Peyer's patch (tissue), 4 donors: ENCODE measurements around the gene WWOX. TPM values are rescaled to one million over a fixed set of nuclear protein-coding genes. Genes with fewer than 3 reads are reported as not detected.

Experiments
- DNase-seq, 3 donors: peaks; one replicate each; pipeline ENCODE4 v3.0.0-alpha.2; 2017 to 2019
- H3K27ac ChIP-seq, 4 donors: fragments of 200-600 bp; sonication (generic); one replicate each; pipeline ENCODE4 v1.5.1; 2016 to 2019
- H3K27me3 ChIP-seq, 2 donors: fragments of 200-600 bp; sonication (generic); one replicate each; pipeline ENCODE4 v1.5.1; 2019
- H3K36me3 ChIP-seq, 3 donors: fragments of 200-600 bp; sonication (generic); one replicate each; pipeline ENCODE4 v1.5.1; 2016 to 2019
- H3K4me1 ChIP-seq, 4 donors: fragments of 200-600 bp; sonication (generic); one replicate each; pipeline ENCODE4 v1.5.1; 2016 to 2019
- H3K4me3 ChIP-seq, 4 donors: fragments of 200-600 bp; sonication (generic); 1 replicate in 3 of 4; 2 replicates in 1 of 4; pipeline ENCODE4 v1.5.1; 2016 to 2019; ENCODE audit warnings: mild to moderate bottlenecking in 1 of 4
- H3K9me3 ChIP-seq, 4 donors: fragments of 200-600 bp; sonication (generic); one replicate each; pipeline ENCODE4 v1.5.1; 2016 to 2019; ENCODE audit warnings: mild to moderate bottlenecking in 1 of 4
- POLR2A ChIP-seq, 2 donors: fragments of 450-650 bp; IDR thresholded peaks; one replicate each; pipeline ENCODE4 v1.5.1; 2017; ENCODE audit warnings: antibody characterized with exemption in 2 of 2, mild to moderate bottlenecking in 2 of 2, moderate library complexity in 2 of 2
- total RNA-seq, 4 donors: library from RNA; depleted of rRNA; stranded (reverse); fragments of >200 nt; gene quantifications; one replicate each; pipeline ENCODE4 v1.1.0, GENCODE V29; 2016
- TF ChIP-seq, protein P1 (sequence below), 6 experiments: fragments of 450-650 bp in 4 of 6; fragments of 200-600 bp in 2 of 6; sonication (generic) in 1 of 6; IDR thresholded peaks; one replicate each; pipeline ENCODE4 v1.5.1; 2017 to 2019; ENCODE audit warnings: antibody characterized with exemption in 6 of 6, mild to moderate bottlenecking in 3 of 6, moderate library complexity in 1 of 6

WWOX gene
- total RNA-seq, 4 donors from 2014 or later, result 17.3 to 197 (median 57.5) TPM

GRCh38 chr16:79182616-79183015 lies 1083.2 kb downstream of the WWOX start:
- no peak overlapping the region for H3K27ac ChIP-seq
- DNase-seq, result no peak
- no peak for TF ChIP-seq POLR2A (IDR thresholded peaks at IDR 0.05)
- TF ChIP-seq, protein P1, sequence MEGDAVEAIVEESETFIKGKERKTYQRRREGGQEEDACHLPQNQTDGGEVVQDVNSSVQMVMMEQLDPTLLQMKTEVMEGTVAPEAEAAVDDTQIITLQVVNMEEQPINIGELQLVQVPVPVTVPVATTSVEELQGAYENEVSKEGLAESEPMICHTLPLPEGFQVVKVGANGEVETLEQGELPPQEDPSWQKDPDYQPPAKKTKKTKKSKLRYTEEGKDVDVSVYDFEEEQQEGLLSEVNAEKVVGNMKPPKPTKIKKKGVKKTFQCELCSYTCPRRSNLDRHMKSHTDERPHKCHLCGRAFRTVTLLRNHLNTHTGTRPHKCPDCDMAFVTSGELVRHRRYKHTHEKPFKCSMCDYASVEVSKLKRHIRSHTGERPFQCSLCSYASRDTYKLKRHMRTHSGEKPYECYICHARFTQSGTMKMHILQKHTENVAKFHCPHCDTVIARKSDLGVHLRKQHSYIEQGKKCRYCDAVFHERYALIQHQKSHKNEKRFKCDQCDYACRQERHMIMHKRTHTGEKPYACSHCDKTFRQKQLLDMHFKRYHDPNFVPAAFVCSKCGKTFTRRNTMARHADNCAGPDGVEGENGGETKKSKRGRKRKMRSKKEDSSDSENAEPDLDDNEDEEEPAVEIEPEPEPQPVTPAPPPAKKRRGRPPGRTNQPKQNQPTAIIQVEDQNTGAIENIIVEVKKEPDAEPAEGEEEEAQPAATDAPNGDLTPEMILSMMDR (IDR thresholded peaks at IDR 0.05), result no peak
- H3K9me3 ChIP-seq, result no peaks in the 10 kb centered on the region
- H3K4me3 ChIP-seq, result no peak overlapping the region
- H3K36me3 ChIP-seq, result no peaks in the 10 kb centered on the region
- H3K27me3 ChIP-seq, result no peaks in the 10 kb centered on the region
- no peaks in the 10 kb centered on the region for H3K4me1 ChIP-seq

DNA sequence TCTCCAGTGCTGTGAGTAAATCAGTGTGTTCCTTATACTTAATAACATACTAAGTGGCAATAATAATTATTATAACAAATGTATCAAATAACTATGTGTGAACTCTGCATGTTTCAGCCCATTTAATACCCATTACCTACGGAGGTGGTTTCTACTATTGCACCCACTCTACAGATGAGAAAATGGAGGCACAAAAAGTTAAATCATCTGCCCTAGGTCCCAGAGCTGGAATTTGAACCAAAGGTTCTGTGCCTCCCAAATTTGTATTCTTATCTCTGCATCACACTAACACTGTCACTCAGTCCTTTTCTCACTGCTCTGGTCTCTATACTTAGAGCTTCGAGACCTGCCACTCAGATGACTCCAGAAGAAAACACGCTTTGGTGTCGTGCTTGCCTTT lies 1084.1 kb downstream of the WWOX start:
- Histone ChIP-seq H3K36me3 (no peaks in the 10 kb centered on the region), H3K4me1 (no peaks in the 10 kb centered on the region), H3K9me3 (no peaks in the 10 kb centered on the region), H3K4me3 (no peak overlapping the region), H3K27ac (no peak overlapping the region), H3K27me3 (no peaks in the 10 kb centered on the region)
- DNase-seq, result no peak
- no peak for TF ChIP-seq POLR2A (IDR thresholded peaks at IDR 0.05)
- TF ChIP-seq, protein P1 (IDR thresholded peaks at IDR 0.05), result no peak

- TF ChIP-seq, protein P1 (IDR thresholded peaks at IDR 0.05), result no peak
- no peak for TF ChIP-seq POLR2A (IDR thresholded peaks at IDR 0.05)
- Histone ChIP-seq H3K4me1 (no peaks in the 10 kb centered on the region), H3K36me3 (no peaks in the 10 kb centered on the region), H3K9me3 (no peaks in the 10 kb centered on the region), H3K27me3 (no peaks in the 10 kb centered on the region), H3K4me3 (no peak overlapping the region), H3K27ac (no peak overlapping the region)
- DNase-seq, result no peak
Measured at GRCh38 chr16:79184464-79185030, 1085.1 kb downstream of the WWOX start.

- Histone ChIP-seq H3K27ac (no peak overlapping the region), H3K36me3 (no peaks in the 10 kb centered on the region), H3K4me1 (no peaks in the 10 kb centered on the region), H3K27me3 (no peaks in the 10 kb centered on the region), H3K4me3 (no peak overlapping the region), H3K9me3 (no peaks in the 10 kb centered on the region)
- TF ChIP-seq, protein P1 (IDR thresholded peaks at IDR 0.05), result no peak
- TF ChIP-seq POLR2A (IDR thresholded peaks at IDR 0.05), result no peak
- no peak for DNase-seq
Measured at GRCh38 chr16:79185711-79186110, 1086.3 kb downstream of the WWOX start.

GRCh38 chr16:79186196-79186595 lies 1086.7 kb downstream of the WWOX start:
- no peak overlapping the region for H3K4me3 ChIP-seq
- no peaks in the 10 kb centered on the region for H3K36me3 ChIP-seq
- no peak for DNase-seq
- TF ChIP-seq, protein P1 (IDR thresholded peaks at IDR 0.05), result no peak
- TF ChIP-seq POLR2A (IDR thresholded peaks at IDR 0.05), result no peak
- no peaks in the 10 kb centered on the region for H3K27me3 ChIP-seq
- H3K9me3 ChIP-seq, result no peaks in the 10 kb centered on the region
- H3K4me1 ChIP-seq, result no peaks in the 10 kb centered on the region
- no peak overlapping the region for H3K27ac ChIP-seq
